Progenitor cell of endocrine pancreas (in vitro differentiated cells): ENCODE data around the gene CREG1. TPM values are rescaled to one million over a fixed set of nuclear protein-coding genes. Genes with fewer than 3 reads are reported as not detected.

ENCODE experiments used
- DNase-seq: peaks from one replicate; pipeline ENCODE4 v3.0.0; 2021; ENCODE audit warnings: low spot score; ENCODE audit not compliant: unreplicated experiment
- H3K27ac Mint-ChIP-seq: 2 replicates; pipeline ENCODE4 v1.8.0; 2021; ENCODE audit warnings: mild to moderate bottlenecking, moderate library complexity, mixed read lengths
- H3K27me3 Mint-ChIP-seq: 2 replicates; pipeline ENCODE4 v1.8.0; 2021; ENCODE audit warnings: mixed read lengths
- H3K36me3 Mint-ChIP-seq: 2 replicates; pipeline ENCODE4 v1.8.0; 2022; ENCODE audit warnings: mixed read lengths; ENCODE audit not compliant: insufficient read depth
- H3K4me1 Mint-ChIP-seq: 2 replicates; pipeline ENCODE4 v1.8.0; 2021; ENCODE audit warnings: low read depth, mixed read lengths
- H3K4me3 Mint-ChIP-seq: 2 replicates; pipeline ENCODE4 v1.8.0; 2021; ENCODE audit warnings: low read depth, mild to moderate bottlenecking, moderate library complexity, mixed read lengths
- H3K9me3 Mint-ChIP-seq: 2 replicates; pipeline ENCODE4 v1.8.0; 2021; ENCODE audit warnings: low read depth, mixed read lengths
- total RNA-seq: library from RNA; stranded (reverse); gene quantifications from 2 replicates; pipeline ENCODE4 v1.2.1, GENCODE V29; 2021
- TF ChIP-seq, protein P1 (sequence below): fragments of 200-600 bp; sonication (generic); IDR thresholded peaks from one replicate; pipeline ENCODE4 v1.5.0; 2021; ENCODE audit warnings: antibody characterized with exemption, mild to moderate bottlenecking; ENCODE audit not compliant: unreplicated experiment

Gene CREG1
- total RNA-seq, 1 donor from 2014 or later = 27.7 TPM

DNA sequence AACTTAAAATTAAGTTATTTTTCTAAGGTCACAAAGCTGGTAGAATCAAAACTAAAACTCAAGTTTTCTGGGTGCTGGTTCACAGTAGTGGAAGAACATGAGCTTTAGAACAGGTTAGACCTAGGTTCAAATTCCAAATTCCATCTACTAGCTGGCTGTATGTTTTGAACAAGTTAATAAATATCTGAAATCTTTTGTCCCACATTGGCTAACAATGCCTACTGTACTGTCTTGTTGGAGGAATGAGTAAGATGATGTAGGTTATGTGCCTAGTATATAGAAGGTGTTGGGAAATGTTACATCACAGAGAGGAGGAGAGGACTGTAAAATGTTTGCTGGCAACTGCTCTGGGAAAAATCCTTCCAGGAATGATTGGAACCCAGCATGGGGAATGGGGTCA, 21.2 kb downstream of the CREG1 start:
- Mint-ChIP-seq H3K4me1 (peaks cover 5% of the 10 kb centered on the region), H3K36me3 (no peaks in the 10 kb centered on the region), H3K9me3 (no peaks in the 10 kb centered on the region), H3K27me3 (no peaks in the 10 kb centered on the region), H3K4me3 (no peak overlapping the region), H3K27ac (no peak overlapping the region)
- DNase-seq = no peak
- TF ChIP-seq, protein P1, sequence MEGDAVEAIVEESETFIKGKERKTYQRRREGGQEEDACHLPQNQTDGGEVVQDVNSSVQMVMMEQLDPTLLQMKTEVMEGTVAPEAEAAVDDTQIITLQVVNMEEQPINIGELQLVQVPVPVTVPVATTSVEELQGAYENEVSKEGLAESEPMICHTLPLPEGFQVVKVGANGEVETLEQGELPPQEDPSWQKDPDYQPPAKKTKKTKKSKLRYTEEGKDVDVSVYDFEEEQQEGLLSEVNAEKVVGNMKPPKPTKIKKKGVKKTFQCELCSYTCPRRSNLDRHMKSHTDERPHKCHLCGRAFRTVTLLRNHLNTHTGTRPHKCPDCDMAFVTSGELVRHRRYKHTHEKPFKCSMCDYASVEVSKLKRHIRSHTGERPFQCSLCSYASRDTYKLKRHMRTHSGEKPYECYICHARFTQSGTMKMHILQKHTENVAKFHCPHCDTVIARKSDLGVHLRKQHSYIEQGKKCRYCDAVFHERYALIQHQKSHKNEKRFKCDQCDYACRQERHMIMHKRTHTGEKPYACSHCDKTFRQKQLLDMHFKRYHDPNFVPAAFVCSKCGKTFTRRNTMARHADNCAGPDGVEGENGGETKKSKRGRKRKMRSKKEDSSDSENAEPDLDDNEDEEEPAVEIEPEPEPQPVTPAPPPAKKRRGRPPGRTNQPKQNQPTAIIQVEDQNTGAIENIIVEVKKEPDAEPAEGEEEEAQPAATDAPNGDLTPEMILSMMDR = no peak

DNA sequence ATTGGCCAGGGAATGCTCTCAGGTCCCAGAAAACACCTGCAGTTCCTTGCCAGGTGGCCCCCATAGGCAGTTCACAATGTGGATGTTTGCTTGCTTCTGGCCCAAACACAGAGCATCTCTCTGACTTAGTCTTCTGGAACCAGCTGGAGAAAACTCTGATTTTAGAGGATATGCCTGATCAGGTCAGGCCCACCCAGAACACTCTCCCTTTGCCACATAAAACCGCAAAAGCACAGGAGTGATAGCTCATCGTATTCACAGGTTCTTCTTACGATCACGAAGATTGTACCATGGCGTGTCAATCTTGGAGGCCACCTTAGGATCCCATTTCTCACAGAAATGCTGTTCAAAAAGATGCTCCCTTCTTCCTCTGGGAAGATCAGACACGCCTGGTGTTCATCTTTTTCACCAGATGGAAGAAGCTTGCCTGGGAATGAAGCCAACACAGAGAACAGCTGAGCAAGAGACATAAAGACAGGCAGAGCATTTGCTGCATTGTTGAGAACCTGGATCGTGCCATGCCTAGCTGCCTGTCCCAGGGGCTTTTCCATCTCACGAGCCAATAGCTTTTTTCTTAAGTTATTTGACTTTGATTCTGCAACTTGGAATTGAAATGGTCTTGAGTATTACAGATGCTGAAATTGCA, 23.6 kb downstream of the CREG1 start:
- Mint-ChIP-seq H3K9me3 (no peaks in the 10 kb centered on the region), H3K27ac (no peak overlapping the region), H3K27me3 (peaks cover 7% of the 10 kb centered on the region), H3K36me3 (no peaks in the 10 kb centered on the region), H3K4me3 (no peak overlapping the region), H3K4me1 (peaks cover 5% of the 10 kb centered on the region)
- no peak for DNase-seq
- TF ChIP-seq, protein P1 = no peak

DNA sequence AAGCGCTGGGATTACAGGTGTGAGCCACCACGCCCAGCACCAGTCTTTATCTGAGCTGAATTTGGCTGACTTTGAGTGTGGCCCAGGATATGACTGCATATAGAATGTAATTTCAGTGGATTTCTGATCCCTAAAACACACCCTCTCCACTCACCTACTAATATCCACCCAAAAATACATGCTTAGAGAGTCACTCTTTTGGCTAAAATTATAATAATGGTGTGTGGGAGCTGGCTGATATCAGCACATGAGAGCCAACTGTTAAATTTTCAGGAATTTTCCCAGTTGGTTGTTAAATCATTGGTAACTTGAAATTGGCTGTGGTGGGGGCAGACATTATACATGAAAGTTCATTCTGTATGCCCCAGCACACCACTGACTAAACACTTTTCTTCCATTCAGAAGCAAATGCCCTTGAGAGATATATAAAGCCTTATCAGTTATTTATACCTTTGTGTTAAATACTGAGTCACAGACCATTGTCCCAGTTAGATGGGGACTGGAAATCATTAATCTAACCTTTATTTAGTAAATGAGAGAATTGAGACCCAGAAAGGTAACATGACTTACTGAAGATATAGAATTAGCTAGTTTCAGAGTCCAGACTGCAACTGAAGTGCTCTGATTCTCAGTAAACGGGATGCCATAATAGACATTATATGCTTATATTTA, 25.4 kb downstream of the CREG1 start:
- Mint-ChIP-seq H3K27ac (no peak overlapping the region), H3K36me3 (no peaks in the 10 kb centered on the region), H3K4me3 (no peak overlapping the region), H3K9me3 (peaks cover 6% of the 10 kb centered on the region), H3K4me1 (peaks cover 5% of the 10 kb centered on the region), H3K27me3 (peaks cover 7% of the 10 kb centered on the region)
- TF ChIP-seq, protein P1 = no peak
- DNase-seq = no peak

DNA sequence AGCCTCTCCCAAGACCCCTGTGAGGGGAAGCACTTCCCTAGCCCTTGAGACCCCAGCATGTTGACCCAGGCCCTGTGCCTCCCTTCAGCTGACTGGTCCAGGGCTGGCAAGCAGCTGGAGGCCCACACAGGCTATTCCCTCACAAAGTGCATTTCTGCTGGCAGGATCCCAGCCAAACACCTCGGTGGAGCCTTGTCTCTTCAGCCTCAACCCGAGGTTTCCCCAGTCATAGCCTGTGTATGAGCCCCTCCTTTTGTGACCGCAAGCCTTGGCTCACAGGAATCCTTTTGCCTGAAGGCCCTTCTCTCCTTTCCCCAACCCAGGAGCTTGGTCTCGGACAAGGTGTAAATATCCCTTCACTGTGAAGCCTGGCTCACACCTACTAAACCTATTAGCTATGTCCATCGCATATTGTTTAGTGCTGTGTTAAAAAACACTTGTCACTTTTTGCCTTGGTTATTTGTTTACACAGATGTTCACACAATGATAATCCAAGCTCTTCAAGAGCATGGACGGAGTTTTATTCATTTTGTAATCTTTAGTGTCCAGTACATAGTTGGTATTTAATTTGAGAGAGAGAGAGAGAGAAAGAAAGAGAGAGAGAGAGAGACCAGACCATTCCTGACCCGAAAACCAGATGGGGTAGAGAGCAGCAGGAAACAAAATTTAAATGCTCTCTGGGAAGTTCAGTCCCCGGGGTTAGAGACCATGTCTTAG, 26.7 kb downstream of the CREG1 start:
- H3K9me3 Mint-ChIP-seq = peaks cover 16% of the 10 kb centered on the region
- no peaks in the 10 kb centered on the region for H3K36me3 Mint-ChIP-seq
- no peak overlapping the region for H3K27ac Mint-ChIP-seq
- DNase-seq = no peak
- H3K4me1 Mint-ChIP-seq = peaks cover 2% of the 10 kb centered on the region
- TF ChIP-seq, protein P1 = no peak
- H3K4me3 Mint-ChIP-seq = no peak overlapping the region
- H3K27me3 Mint-ChIP-seq = peaks cover 7% of the 10 kb centered on the region

DNA sequence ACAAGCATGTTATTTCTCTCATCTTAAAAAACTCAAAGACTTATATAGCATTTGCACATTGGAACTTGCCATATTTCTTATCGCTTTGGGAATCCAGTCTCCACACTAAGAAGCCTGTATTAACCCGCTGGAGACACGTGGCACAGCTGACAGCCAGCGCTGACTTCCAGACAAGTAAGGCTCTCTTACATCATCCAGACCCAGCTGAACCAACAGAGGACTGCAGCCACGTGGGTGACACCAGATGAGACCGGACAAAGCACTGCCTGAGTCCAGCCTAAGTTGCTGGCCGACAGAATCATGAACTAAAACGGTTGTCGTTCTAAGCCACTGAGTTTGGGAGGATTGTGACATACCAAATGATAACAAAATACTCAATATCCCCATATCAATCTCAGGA, 28.9 kb downstream of the CREG1 start:
- H3K4me1 Mint-ChIP-seq = peaks cover 2% of the 10 kb centered on the region

More for the DNA sequence above, 28.9 kb downstream of the CREG1 start:
- no peak for DNase-seq
- H3K9me3 Mint-ChIP-seq = peaks cover 16% of the 10 kb centered on the region
- no peak overlapping the region for H3K27ac Mint-ChIP-seq
- TF ChIP-seq, protein P1 = no peak
- peaks cover 7% of the 10 kb centered on the region for H3K27me3 Mint-ChIP-seq
- H3K36me3 Mint-ChIP-seq = no peaks in the 10 kb centered on the region
- no peak overlapping the region for H3K4me3 Mint-ChIP-seq
